Measurements from ENCODE around the gene ZSCAN20. TPM values are rescaled to one million over a fixed set of nuclear protein-coding genes. Genes with fewer than 3 reads are reported as not detected.

The ZSCAN20 gene
- total RNA-seq, 1 experiment from 2014 or later, result 3.9 TPM

GRCh38 chr1:33470495-33471012 is 1.9 kb upstream of the ZSCAN20 start:
- H3K4me1 Mint-ChIP-seq, result peaks cover 20 to 26% of the 10 kb centered on the region in 2 experiments
- no peaks in the 10 kb centered on the region for H3K79me2 ChIP-seq (ENCODE audit: insufficient read depth, low read length)
- H3K27me3 ChIP-seq (ENCODE audit: insufficient read depth, low read length), result no peaks in the 10 kb centered on the region
- H4K5ac ChIP-seq (ENCODE audit: insufficient read length, low read depth, low read length), result no peak overlapping the region
- TF ChIP-seq CTCF (conservative IDR thresholded peaks at IDR 0.05), result peak; percentile 93
- no peak overlapping the region for H3K18ac ChIP-seq (ENCODE audit: insufficient read length, low read depth, low read length)
- no CpG with 5 or more reads among the region's 11 CpGs for WGBS (ENCODE audit: extremely low coverage, insufficient read length, low lambda C conversion rate)
- H2BK120ac ChIP-seq (ENCODE audit: low read depth, low read length, poor library complexity, severe bottlenecking), result no peak overlapping the region
- H2AFZ ChIP-seq (ENCODE audit: low read length), result peak overlapping the region; percentile 14
- no peak overlapping the region for H3K23ac ChIP-seq (ENCODE audit: insufficient read length, low read depth, low read length)
- H3K36me3 Mint-ChIP-seq (ENCODE audit: insufficient read depth in 1 of 3, low read depth in 3 of 3), result no peaks in the 10 kb centered on the region; a peak in 1 of 7 replicates
- H3K27me3 Mint-ChIP-seq (ENCODE audit: low read depth), result peaks cover 3% of the 10 kb centered on the region
- no peak overlapping the region for H3K4ac ChIP-seq (ENCODE audit: low read depth, low read length)
- H2BK12ac ChIP-seq (ENCODE audit: insufficient read length, low read depth, low read length), result no peak overlapping the region
- H3K4me2 ChIP-seq (ENCODE audit: insufficient read depth, insufficient read length, low read length), result no peak overlapping the region
- no peak overlapping the region for H2AK5ac ChIP-seq (ENCODE audit: insufficient read length, low read length)
- H4K91ac ChIP-seq (ENCODE audit: insufficient read length, low read depth, low read length), result no peak overlapping the region
- no peak overlapping the region for H3K27ac Mint-ChIP-seq
- H2BK5ac ChIP-seq (ENCODE audit: insufficient read length, low read length), result no peak overlapping the region
- H3K79me1 ChIP-seq (ENCODE audit: insufficient read depth, low read depth, low read length, poor library complexity, severe bottlenecking), result no peaks in the 10 kb centered on the region
- H4K8ac ChIP-seq (replicated peaks; ENCODE audit: insufficient read length, low read depth, low read length), result no peak overlapping the region
- no peak overlapping the region for H3K27ac ChIP-seq (ENCODE audit: insufficient read length, low read depth, low read length)
- no peaks in the 10 kb centered on the region for H3K9me3 ChIP-seq (ENCODE audit: control insufficient read depth, low read depth, low read length)
- no peak overlapping the region for H2BK20ac ChIP-seq (ENCODE audit: low read depth, low read length, poor library complexity, severe bottlenecking)
- peaks cover 6% of the 10 kb centered on the region for H3K23me2 ChIP-seq (ENCODE audit: insufficient read length, low read depth, low read length, poor library complexity, severe bottlenecking)
- no peak overlapping the region for H2BK15ac ChIP-seq (ENCODE audit: low read depth, low read length)
- H3K9ac ChIP-seq (ENCODE audit: extremely low read depth, insufficient read length, low read length), result no peak overlapping the region
- peak; percentile 78 for DNase-seq
- H4K20me1 ChIP-seq (ENCODE audit: control insufficient read depth, insufficient read depth, insufficient read length), result no peaks in the 10 kb centered on the region
- no peaks in the 10 kb centered on the region for H3K9me3 Mint-ChIP-seq
- H3K4me3 Mint-ChIP-seq, result no peak overlapping the region; a peak in 1 of 5 replicates
- H3K4me1 ChIP-seq (ENCODE audit: insufficient read depth, low read length), result no peaks in the 10 kb centered on the region; the same call in 1 of the 2 replicates
- H3T11ph ChIP-seq (ENCODE audit: low read length), result no peak overlapping the region
- no peak overlapping the region for H3K56ac ChIP-seq (ENCODE audit: insufficient read length, low read depth, low read length)
- H3K14ac ChIP-seq (ENCODE audit: insufficient read depth, low read length), result no peak overlapping the region
